Fibroblast of lung (primary cell): ENCODE data around the gene ERGIC1. TPM values are rescaled to one million over a fixed set of nuclear protein-coding genes. Genes with fewer than 3 reads are reported as not detected.

Source experiments
- DNase-seq, 2 donors: peaks; one replicate each; pipeline versions ENCODE4 v3.0.0 to v3.0.0-alpha.2; 2010; ENCODE audit warnings: low read depth in 2 of 2
- H2AFZ ChIP-seq: 2 replicates; pipeline ENCODE4 v1.5.1; 2012; ENCODE audit warnings: low read length, control low read depth, inconsistent platforms
- H3K27ac ChIP-seq: 2 replicates; pipeline ENCODE4 v1.5.1; 2011; ENCODE audit warnings: low read length, control low read depth; ENCODE audit not compliant: insufficient read depth
- H3K27me3 ChIP-seq: 2 replicates; pipeline ENCODE4 v1.5.1; 2011; ENCODE audit warnings: mild to moderate bottlenecking, low read length; ENCODE audit not compliant: control insufficient read depth, insufficient read depth
- H3K36me3 ChIP-seq: 2 replicates; pipeline ENCODE4 v1.5.1; 2011; ENCODE audit warnings: low read length; ENCODE audit not compliant: control insufficient read depth, insufficient read depth
- H3K4me1 ChIP-seq: 2 replicates; pipeline ENCODE4 v1.5.1; 2011; ENCODE audit warnings: low read length; ENCODE audit not compliant: control insufficient read depth, insufficient read depth; ENCODE audit errors: extremely low read depth
- H3K4me2 ChIP-seq: 2 replicates; pipeline ENCODE4 v1.5.1; 2011; ENCODE audit warnings: low read length, control low read depth; ENCODE audit not compliant: insufficient read depth; ENCODE audit errors: extremely low read depth
- H3K4me3 ChIP-seq, 4 experiments: fragments of 200-600 bp in 1 of 4; sonication (generic) in 1 of 4; replicated peaks in 1 of 4; 2 replicates each; pipeline ENCODE4 v1.5.1; 2011 to 2016; ENCODE audit warnings: low read length in 4 of 4, low read depth in 3 of 4, mild to moderate bottlenecking in 3 of 4, control low read depth in 2 of 4, inconsistent platforms in 1 of 4, mixed read lengths in 1 of 4; ENCODE audit not compliant: insufficient read depth in 1 of 4; ENCODE audit errors: control extremely low read depth in 1 of 4
- H3K79me2 ChIP-seq: 2 replicates; pipeline ENCODE4 v1.5.1; 2012; ENCODE audit warnings: mild to moderate bottlenecking, low read length, inconsistent platforms; ENCODE audit not compliant: control insufficient read depth, insufficient read depth
- H3K9ac ChIP-seq: 2 replicates; pipeline ENCODE4 v1.5.1; 2011; ENCODE audit warnings: mild to moderate bottlenecking, low read length, control low read depth; ENCODE audit not compliant: insufficient read depth
- H3K9me3 ChIP-seq: 2 replicates; pipeline ENCODE4 v1.5.1; 2012; ENCODE audit warnings: low read depth, low read length; ENCODE audit not compliant: control insufficient read depth, insufficient read depth
- H4K20me1 ChIP-seq: 2 replicates; pipeline ENCODE4 v1.5.1; 2011; ENCODE audit warnings: low read length; ENCODE audit not compliant: control insufficient read depth, insufficient read depth; ENCODE audit errors: extremely low read depth
- EZH2 ChIP-seq: IDR thresholded peaks from 2 replicates; pipeline ENCODE4 v1.5.1; 2012; ENCODE audit warnings: low read length, control low read depth, mild to moderate bottlenecking; ENCODE audit errors: missing control alignments
- polyA plus RNA-seq, 2 donors: library from polyadenylated mRNA; depleted of rRNA in 1 of 2; stranded (reverse) in 1 of 2; unstranded in 1 of 2; fragments of >200 nt; gene quantifications; 2 replicates each; pipeline ENCODE4 v1.2.1, GENCODE V29; 2011 to 2012; ENCODE audit warnings: missing spikeins in 1 of 2
- total RNA-seq: library from RNA; depleted of rRNA; stranded (reverse); fragments of >200 nt; gene quantifications from 2 replicates; pipeline ENCODE4 v1.2.1, GENCODE V29; 2014
- TF ChIP-seq, protein P1 (sequence below), 2 donors: IDR thresholded peaks in 1 of 2; conservative IDR thresholded peaks in 1 of 2; 1 replicate in 1 of 2; 2 replicates in 1 of 2; pipeline ENCODE4 v1.5.1; 2011 to 2012; ENCODE audit warnings: low read length in 2 of 2, control low read depth in 1 of 2, inconsistent platforms in 1 of 2, low read depth in 1 of 2, mild to moderate bottlenecking in 1 of 2

ERGIC1 gene
- total and polyA plus RNA-seq, 2 donors (not counting 1 experiment from before 2014, with no cell fraction given) = 113 to 171 TPM

DNA sequence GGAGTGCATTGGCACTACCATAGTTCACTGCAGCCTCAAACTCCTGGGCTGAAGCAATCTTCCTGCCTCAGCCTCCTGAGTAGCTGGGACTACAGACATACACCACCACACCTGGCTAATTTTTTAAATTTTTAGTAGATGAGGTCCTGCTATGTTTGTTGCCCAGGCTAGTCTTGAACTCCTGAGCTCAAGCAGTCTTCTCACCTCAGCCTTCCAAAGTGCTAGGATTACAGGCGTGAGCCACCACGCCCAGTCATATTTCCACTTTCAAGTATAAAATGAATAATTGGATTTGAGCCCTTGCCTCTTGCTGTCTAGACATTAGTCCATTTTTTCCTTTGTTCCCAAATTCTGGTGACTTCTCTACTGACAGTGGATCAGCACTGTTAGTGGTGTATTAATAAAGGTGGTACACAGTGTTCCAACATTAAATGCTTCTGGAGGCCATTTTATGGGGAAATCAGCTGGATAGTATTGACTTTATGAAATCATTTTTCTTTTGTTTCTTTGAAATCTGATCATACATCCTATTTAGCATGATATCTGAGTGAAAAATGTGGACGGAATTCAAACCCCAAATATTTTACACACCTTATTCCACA lies 165.4 kb downstream of the ERGIC1 start:
- H3K27ac ChIP-seq = no peak overlapping the region
- no peak overlapping the region for H3K9ac ChIP-seq
- H3K79me2 ChIP-seq = peaks cover 34% of the 10 kb centered on the region
- DNase-seq = no peak
- H3K4me3 ChIP-seq = no peak overlapping the region
- H3K9me3 ChIP-seq = no peaks in the 10 kb centered on the region
- no peak for TF ChIP-seq EZH2
- TF ChIP-seq, protein P1, sequence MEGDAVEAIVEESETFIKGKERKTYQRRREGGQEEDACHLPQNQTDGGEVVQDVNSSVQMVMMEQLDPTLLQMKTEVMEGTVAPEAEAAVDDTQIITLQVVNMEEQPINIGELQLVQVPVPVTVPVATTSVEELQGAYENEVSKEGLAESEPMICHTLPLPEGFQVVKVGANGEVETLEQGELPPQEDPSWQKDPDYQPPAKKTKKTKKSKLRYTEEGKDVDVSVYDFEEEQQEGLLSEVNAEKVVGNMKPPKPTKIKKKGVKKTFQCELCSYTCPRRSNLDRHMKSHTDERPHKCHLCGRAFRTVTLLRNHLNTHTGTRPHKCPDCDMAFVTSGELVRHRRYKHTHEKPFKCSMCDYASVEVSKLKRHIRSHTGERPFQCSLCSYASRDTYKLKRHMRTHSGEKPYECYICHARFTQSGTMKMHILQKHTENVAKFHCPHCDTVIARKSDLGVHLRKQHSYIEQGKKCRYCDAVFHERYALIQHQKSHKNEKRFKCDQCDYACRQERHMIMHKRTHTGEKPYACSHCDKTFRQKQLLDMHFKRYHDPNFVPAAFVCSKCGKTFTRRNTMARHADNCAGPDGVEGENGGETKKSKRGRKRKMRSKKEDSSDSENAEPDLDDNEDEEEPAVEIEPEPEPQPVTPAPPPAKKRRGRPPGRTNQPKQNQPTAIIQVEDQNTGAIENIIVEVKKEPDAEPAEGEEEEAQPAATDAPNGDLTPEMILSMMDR (conservative IDR thresholded peaks at IDR 0.05 in 1 of 2, IDR thresholded peaks at IDR 0.05 in 1 of 2; ENCODE audit: low read depth in 1 of 2, low read length in 2 of 2) = no peak
- no peak overlapping the region for H3K4me2 ChIP-seq
- H2AFZ ChIP-seq = no peak overlapping the region
- H3K36me3 ChIP-seq = peaks cover 6% of the 10 kb centered on the region
- no peaks in the 10 kb centered on the region for H4K20me1 ChIP-seq
- H3K4me1 ChIP-seq = no peaks in the 10 kb centered on the region
- H3K27me3 ChIP-seq = no peaks in the 10 kb centered on the region

DNA sequence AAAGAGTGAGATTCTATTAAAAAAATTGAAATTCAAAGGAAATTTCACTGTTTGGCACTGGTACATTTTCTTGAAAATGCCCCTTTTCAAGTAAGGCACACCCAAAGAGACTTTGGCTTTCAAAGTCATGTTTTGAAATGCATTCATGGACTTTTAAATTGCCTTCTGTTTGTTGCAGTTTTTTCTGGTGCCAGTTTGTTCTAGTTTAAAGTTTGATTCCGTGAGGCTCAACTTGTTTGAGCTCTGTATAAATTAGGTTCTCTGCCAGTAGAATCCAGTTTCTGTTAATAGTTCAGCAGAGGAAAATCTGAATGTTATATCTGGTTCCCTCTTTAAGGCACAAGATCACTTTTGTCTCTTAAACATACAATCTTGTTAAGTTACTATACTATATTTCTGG lies 165.9 kb downstream of the ERGIC1 start:
- Histone ChIP-seq H3K4me2 (no peak overlapping the region), H2AFZ (no peak overlapping the region), H3K27me3 (no peaks in the 10 kb centered on the region), H3K9ac (no peak overlapping the region), H3K27ac (no peak overlapping the region), H3K9me3 (no peaks in the 10 kb centered on the region), H3K4me3 (no peak overlapping the region), H3K36me3 (peaks cover 6% of the 10 kb centered on the region), H3K79me2 (peaks cover 37% of the 10 kb centered on the region), H3K4me1 (no peaks in the 10 kb centered on the region), H4K20me1 (no peaks in the 10 kb centered on the region)
- DNase-seq = no peak
- TF ChIP-seq, protein P1 (conservative IDR thresholded peaks at IDR 0.05 in 1 of 2, IDR thresholded peaks at IDR 0.05 in 1 of 2; ENCODE audit: low read depth in 1 of 2, low read length in 2 of 2) = no peak
- no peak for TF ChIP-seq EZH2

DNA sequence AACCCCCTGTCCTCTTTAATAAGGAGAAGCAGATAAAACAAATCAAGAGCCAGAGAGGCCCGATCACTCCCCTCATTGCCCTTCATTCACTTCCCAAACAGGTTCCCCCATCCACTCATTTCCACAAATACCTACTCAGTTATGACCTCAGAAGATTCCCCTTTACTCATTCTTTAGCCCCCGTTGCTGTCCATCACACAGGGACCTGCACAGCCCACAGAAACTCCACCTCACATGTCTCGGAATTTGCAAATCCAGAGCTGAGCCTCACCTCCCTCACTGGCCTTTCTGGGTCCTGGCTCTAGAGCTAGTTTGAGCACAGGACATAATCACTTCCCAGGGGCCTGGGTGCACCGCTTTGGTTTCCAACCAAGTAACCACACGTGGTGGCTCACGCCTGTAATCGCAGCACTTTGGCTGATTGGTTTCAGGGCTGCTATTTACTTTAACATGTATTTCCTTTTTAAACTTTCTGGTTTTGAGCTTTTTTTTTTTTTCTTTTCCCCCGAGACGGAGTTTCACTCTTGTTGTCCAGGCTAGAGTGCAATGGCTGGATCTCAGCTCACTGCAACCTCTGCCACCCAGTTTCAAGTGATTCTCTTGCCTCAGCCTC lies 167.3 kb downstream of the ERGIC1 start:
- no peak overlapping the region for H3K4me3 ChIP-seq
- TF ChIP-seq, protein P1 (conservative IDR thresholded peaks at IDR 0.05 in 1 of 2, IDR thresholded peaks at IDR 0.05 in 1 of 2; ENCODE audit: low read depth in 1 of 2, low read length in 2 of 2) = no peak
- TF ChIP-seq EZH2 = no peak
- no peak for DNase-seq
- no peaks in the 10 kb centered on the region for H3K4me1 ChIP-seq
- H3K27ac ChIP-seq = no peak overlapping the region
- no peaks in the 10 kb centered on the region for H4K20me1 ChIP-seq
- peaks cover 40% of the 10 kb centered on the region for H3K79me2 ChIP-seq
- no peak overlapping the region for H3K9ac ChIP-seq
- H3K9me3 ChIP-seq = no peaks in the 10 kb centered on the region
- H3K36me3 ChIP-seq = peaks cover 2% of the 10 kb centered on the region
- no peaks in the 10 kb centered on the region for H3K27me3 ChIP-seq
- no peak overlapping the region for H3K4me2 ChIP-seq
- H2AFZ ChIP-seq = no peak overlapping the region

Other genes starting within 250 kb of the ERGIC1 start
- gene NEURL1B, start 193.0 kb upstream of the ERGIC1 start, total RNA-seq = 2.6 and 6.1 TPM in 2 replicates
- 5.0 and 5.5 TPM in 2 replicates for gene NEURL1B, start 193.0 kb upstream of the ERGIC1 start, polyA plus RNA-seq
- gene DUSP1, start 63.1 kb upstream of the ERGIC1 start, total RNA-seq = 56.5 and 148 TPM in 2 replicates
- gene DUSP1, start 63.1 kb upstream of the ERGIC1 start, polyA plus RNA-seq = 121 and 291 TPM in 2 replicates
- 47.1 and 50.1 TPM in 2 replicates for gene RPL26L1, start 125.2 kb downstream of the ERGIC1 start, total RNA-seq
- 98.1 and 144 TPM in 2 replicates for gene RPL26L1, start 125.2 kb downstream of the ERGIC1 start, polyA plus RNA-seq
- 293 and 377 TPM in 2 replicates for gene ATP6V0E1, start 149.5 kb downstream of the ERGIC1 start, total RNA-seq
- gene ATP6V0E1, start 149.5 kb downstream of the ERGIC1 start, polyA plus RNA-seq = 595 and 635 TPM in 2 replicates
- gene CREBRF, start 222.1 kb downstream of the ERGIC1 start, total RNA-seq = 25.2 and 38.8 TPM in 2 replicates
- gene CREBRF, start 222.1 kb downstream of the ERGIC1 start, polyA plus RNA-seq = 9.1 and 14.4 TPM in 2 replicates